HepG2 (cell line): ENCODE data around the gene UTS2R. TPM values are rescaled to one million over a fixed set of nuclear protein-coding genes. Genes with fewer than 3 reads are reported as not detected.

Source experiments
- ADNP ChIP-seq: sonication (generic); formaldehyde crosslinking; IDR thresholded peaks from 2 replicates; pipeline ENCODE4 v1.4.0; 2020; ENCODE audit warnings: missing genetic modification reagents
- CREB1 ChIP-seq, 2 experiments: fragments of 450-650 bp in 1 of 2; IDR thresholded peaks; 2 replicates each; pipeline ENCODE4 v1.6.1; 2016 to 2017; ENCODE audit warnings: control low read depth in 1 of 2, mild to moderate bottlenecking in 1 of 2, missing compliant biosample characterization in 1 of 2, missing genetic modification characterization in 1 of 2
- ERF ChIP-seq: IDR thresholded peaks from 2 replicates; pipeline ENCODE4 v1.6.1; 2018; ENCODE audit warnings: missing biosample characterization, missing genetic modification reagents
- FOXM1 ChIP-seq: sonication (generic); formaldehyde crosslinking; IDR thresholded peaks from 2 replicates; pipeline ENCODE4 v1.5.0; 2020; ENCODE audit warnings: missing genetic modification reagents
- GPN1 ChIP-seq: sonication (generic); formaldehyde crosslinking; IDR thresholded peaks from 2 replicates; pipeline ENCODE4 v1.5.1; 2020; ENCODE audit warnings: missing genetic modification reagents, borderline replicate concordance
- HMG20A ChIP-seq: IDR thresholded peaks from 2 replicates; pipeline ENCODE4 v1.6.1; 2016; ENCODE audit warnings: borderline replicate concordance
- NBN ChIP-seq: fragments of 450-650 bp; conservative IDR thresholded peaks from 2 replicates; pipeline ENCODE4 v1.6.1; 2017
- RFX1 ChIP-seq: fragments of 450-650 bp; IDR thresholded peaks from 2 replicates; pipeline ENCODE4 v1.6.1; 2017
- SALL1 ChIP-seq: sonication (generic); formaldehyde crosslinking; IDR thresholded peaks from 2 replicates; pipeline ENCODE4 v1.8.0; 2022; ENCODE audit warnings: mild to moderate bottlenecking, missing genetic modification reagents
- SAP130 ChIP-seq: IDR thresholded peaks from 2 replicates; pipeline ENCODE4 v1.6.1; 2016; ENCODE audit warnings: low read depth
- TP53 ChIP-seq: sonication (generic); formaldehyde crosslinking; conservative IDR thresholded peaks from 2 replicates; pipeline ENCODE4 v1.4.0; 2020; ENCODE audit warnings: missing genetic modification reagents
- YEATS4 ChIP-seq: sonication (generic); formaldehyde crosslinking; IDR thresholded peaks from 2 replicates; pipeline ENCODE4 v1.4.0; 2020; ENCODE audit warnings: missing genetic modification reagents, borderline replicate concordance
- ZBTB42 ChIP-seq: sonication (generic); formaldehyde crosslinking; IDR thresholded peaks from 2 replicates; pipeline ENCODE4 v1.5.0; 2020; ENCODE audit warnings: mild to moderate bottlenecking, missing genetic modification reagents
- ZBTB7B ChIP-seq: sonication (generic); formaldehyde crosslinking; IDR thresholded peaks from 2 replicates; pipeline ENCODE4 v1.4.0; 2020; ENCODE audit warnings: missing genetic modification reagents
- ZFP36L2 ChIP-seq: sonication (generic); formaldehyde crosslinking; IDR thresholded peaks from 2 replicates; pipeline ENCODE4 v1.4.0; 2020; ENCODE audit warnings: missing genetic modification reagents
- ZNF331 ChIP-seq: sonication (generic); formaldehyde crosslinking; IDR thresholded peaks from 2 replicates; pipeline ENCODE4 v1.4.0; 2020; ENCODE audit warnings: missing genetic modification reagents
- ZNF772 ChIP-seq: sonication (generic); formaldehyde crosslinking; IDR thresholded peaks from 2 replicates; pipeline ENCODE4 v1.5.0; 2020; ENCODE audit warnings: mild to moderate bottlenecking, missing genetic modification reagents
- polyA plus RNA-seq, 8 experiments: library from polyadenylated mRNA; depleted of rRNA in 3 of 8; stranded (reverse) in 7 of 8; unstranded in 1 of 8; fragments of >200 nt; fragmentation: Illumina TruSeq in 4 of 8; extraction: Trizol in 4 of 8; gene quantifications; 2 replicates each; pipeline versions ENCODE4 v1.2.1 to v1.2.3, GENCODE V29; 2011 to 2016; ENCODE audit warnings: low read depth in 4 of 8, missing spikeins in 1 of 8, mixed read lengths in 1 of 8; ENCODE audit not compliant: insufficient read depth in 1 of 8
- total RNA-seq, 5 experiments: library from RNA; depleted of rRNA; stranded (reverse); fragments of >200 nt; fragmentation: Illumina TruSeq; extraction: Trizol; gene quantifications; 2 replicates each; pipeline ENCODE4 v1.2.3, GENCODE V29; 2016; ENCODE audit warnings: low read depth in 1 of 5
- TF ChIP-seq, protein P1 (sequence below): sonication (generic); formaldehyde crosslinking; IDR thresholded peaks from 2 replicates; pipeline ENCODE4 v1.9.0; 2022; ENCODE audit warnings: low read depth, missing genetic modification reagents
- TF ChIP-seq, protein P2 (sequence below): IDR thresholded peaks from 2 replicates; pipeline ENCODE4 v1.6.1; 2016; ENCODE audit warnings: low read depth, borderline replicate concordance
- TF ChIP-seq, protein P3 (sequence below): sonication (generic); formaldehyde crosslinking; IDR thresholded peaks from 2 replicates; pipeline ENCODE4 v1.4.0; 2020; ENCODE audit warnings: low read depth, missing genetic modification reagents
- TF ChIP-seq, protein P4 (sequence below): IDR thresholded peaks from 2 replicates; pipeline ENCODE4 v1.6.1; 2018; ENCODE audit warnings: missing genetic modification reagents, mild to moderate bottlenecking, missing compliant biosample characterization
- TF ChIP-seq, protein P5 (sequence below): fragments of 450-650 bp; IDR thresholded peaks from 2 replicates; pipeline ENCODE4 v1.6.1; 2017
- TF ChIP-seq, protein P6 (sequence below): sonication (generic); formaldehyde crosslinking; IDR thresholded peaks from 2 replicates; pipeline ENCODE4 v1.4.0; 2020; ENCODE audit warnings: mild to moderate bottlenecking, missing genetic modification reagents

Gene UTS2R
- total and polyA plus RNA-seq, 2 of the 13 experiments (the other 11 are each of a cell fraction or from before 2014, with no cell fraction given), result 0.13 to 0.15 TPM

DNA sequence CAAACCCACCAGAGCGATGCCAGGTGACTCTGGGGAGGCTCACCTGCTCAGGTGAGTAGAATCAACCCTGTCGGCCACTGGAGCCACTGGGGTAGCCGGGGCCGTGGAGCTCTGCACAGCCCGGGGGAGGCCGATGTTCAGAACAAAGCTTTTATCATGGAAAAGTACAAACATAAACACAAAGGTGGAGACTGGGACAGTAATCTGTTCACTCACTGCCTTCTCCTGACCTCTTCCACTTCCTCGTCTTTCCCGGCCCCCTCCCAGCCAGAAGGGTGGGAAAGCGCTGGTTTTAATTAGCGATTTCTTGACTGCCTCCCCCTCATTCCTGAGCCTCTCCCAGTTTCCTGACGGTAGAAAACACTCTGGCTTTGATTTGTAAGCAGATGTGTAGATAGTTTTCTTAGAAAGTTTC lies 22.3 kb upstream of the UTS2R start (continued):
- TF ChIP-seq, protein P1, sequence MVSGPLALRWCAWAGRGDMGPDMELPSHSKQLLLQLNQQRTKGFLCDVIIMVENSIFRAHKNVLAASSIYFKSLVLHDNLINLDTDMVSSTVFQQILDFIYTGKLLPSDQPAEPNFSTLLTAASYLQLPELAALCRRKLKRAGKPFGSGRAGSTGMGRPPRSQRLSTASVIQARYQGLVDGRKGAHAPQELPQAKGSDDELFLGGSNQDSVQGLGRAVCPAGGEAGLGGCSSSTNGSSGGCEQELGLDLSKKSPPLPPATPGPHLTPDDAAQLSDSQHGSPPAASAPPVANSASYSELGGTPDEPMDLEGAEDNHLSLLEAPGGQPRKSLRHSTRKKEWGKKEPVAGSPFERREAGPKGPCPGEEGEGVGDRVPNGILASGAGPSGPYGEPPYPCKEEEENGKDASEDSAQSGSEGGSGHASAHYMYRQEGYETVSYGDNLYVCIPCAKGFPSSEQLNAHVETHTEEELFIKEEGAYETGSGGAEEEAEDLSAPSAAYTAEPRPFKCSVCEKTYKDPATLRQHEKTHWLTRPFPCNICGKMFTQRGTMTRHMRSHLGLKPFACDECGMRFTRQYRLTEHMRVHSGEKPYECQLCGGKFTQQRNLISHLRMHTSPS (CRISPR knock-in tag), result no peak
- TF ChIP-seq TP53 (CRISPR knock-in tag) (no peak), FOXM1 (CRISPR knock-in tag) (no peak), CREB1 (IDR thresholded peaks at IDR 0.05) (no peak), CREB1 (CRISPR knock-in tag; IDR thresholded peaks at IDR 0.05) (no peak), ZFP36L2 (no peak), SALL1 (CRISPR knock-in tag) (0 out of 2 replicates have a peak, but pooled peaks have one; percentile 24), ZNF331 (CRISPR knock-in tag) (0 out of 2 replicates have a peak, but pooled peaks have one; percentile 20), ADNP (no peak), HMG20A (CRISPR knock-in tag) (no peak), RFX1 (no peak), ZBTB7B (CRISPR knock-in tag) (0 out of 2 replicates have a peak, but pooled peaks have one; percentile 25), YEATS4 (CRISPR knock-in tag) (no peak), ZBTB42 (CRISPR knock-in tag) (no peak), NBN (no peak), GPN1 (no peak), SAP130 (peak; percentile 38; the same call in 1 of the 2 replicates), ERF (CRISPR knock-in tag) (0 out of 2 replicates have a peak, but pooled peaks have one; percentile 39), ZNF772 (CRISPR knock-in tag) (no peak)
- TF ChIP-seq, protein P2, sequence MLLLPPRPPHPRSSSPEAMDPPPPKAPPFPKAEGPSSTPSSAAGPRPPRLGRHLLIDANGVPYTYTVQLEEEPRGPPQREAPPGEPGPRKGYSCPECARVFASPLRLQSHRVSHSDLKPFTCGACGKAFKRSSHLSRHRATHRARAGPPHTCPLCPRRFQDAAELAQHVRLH (CRISPR knock-in tag), result no peak
- TF ChIP-seq, protein P3, sequence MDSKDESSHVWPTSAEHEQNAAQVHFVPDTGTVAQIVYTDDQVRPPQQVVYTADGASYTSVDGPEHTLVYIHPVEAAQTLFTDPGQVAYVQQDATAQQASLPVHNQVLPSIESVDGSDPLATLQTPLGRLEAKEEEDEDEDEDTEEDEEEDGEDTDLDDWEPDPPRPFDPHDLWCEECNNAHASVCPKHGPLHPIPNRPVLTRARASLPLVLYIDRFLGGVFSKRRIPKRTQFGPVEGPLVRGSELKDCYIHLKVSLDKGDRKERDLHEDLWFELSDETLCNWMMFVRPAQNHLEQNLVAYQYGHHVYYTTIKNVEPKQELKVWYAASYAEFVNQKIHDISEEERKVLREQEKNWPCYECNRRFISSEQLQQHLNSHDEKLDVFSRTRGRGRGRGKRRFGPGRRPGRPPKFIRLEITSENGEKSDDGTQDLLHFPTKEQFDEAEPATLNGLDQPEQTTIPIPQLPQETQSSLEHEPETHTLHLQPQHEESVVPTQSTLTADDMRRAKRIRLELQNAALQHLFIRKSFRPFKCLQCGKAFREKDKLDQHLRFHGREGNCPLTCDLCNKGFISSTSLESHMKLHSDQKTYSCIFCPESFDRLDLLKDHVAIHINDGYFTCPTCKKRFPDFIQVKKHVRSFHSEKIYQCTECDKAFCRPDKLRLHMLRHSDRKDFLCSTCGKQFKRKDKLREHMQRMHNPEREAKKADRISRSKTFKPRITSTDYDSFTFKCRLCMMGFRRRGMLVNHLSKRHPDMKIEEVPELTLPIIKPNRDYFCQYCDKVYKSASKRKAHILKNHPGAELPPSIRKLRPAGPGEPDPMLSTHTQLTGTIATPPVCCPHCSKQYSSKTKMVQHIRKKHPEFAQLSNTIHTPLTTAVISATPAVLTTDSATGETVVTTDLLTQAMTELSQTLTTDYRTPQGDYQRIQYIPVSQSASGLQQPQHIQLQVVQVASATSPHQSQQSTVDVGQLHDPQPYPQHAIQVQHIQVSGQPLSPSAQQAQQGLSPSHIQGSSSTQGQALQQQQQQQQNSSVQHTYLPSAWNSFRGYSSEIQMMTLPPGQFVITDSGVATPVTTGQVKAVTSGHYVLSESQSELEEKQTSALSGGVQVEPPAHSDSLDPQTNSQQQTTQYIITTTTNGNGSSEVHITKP (CRISPR knock-in tag), result no peak
- TF ChIP-seq, protein P4, sequence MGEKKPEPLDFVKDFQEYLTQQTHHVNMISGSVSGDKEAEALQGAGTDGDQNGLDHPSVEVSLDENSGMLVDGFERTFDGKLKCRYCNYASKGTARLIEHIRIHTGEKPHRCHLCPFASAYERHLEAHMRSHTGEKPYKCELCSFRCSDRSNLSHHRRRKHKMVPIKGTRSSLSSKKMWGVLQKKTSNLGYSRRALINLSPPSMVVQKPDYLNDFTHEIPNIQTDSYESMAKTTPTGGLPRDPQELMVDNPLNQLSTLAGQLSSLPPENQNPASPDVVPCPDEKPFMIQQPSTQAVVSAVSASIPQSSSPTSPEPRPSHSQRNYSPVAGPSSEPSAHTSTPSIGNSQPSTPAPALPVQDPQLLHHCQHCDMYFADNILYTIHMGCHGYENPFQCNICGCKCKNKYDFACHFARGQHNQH (CRISPR knock-in tag), result 0 out of 2 replicates have a peak, but pooled peaks have one; percentile 22
- TF ChIP-seq, protein P5, sequence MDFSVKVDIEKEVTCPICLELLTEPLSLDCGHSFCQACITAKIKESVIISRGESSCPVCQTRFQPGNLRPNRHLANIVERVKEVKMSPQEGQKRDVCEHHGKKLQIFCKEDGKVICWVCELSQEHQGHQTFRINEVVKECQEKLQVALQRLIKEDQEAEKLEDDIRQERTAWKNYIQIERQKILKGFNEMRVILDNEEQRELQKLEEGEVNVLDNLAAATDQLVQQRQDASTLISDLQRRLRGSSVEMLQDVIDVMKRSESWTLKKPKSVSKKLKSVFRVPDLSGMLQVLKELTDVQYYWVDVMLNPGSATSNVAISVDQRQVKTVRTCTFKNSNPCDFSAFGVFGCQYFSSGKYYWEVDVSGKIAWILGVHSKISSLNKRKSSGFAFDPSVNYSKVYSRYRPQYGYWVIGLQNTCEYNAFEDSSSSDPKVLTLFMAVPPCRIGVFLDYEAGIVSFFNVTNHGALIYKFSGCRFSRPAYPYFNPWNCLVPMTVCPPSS, result no peak
- TF ChIP-seq, protein P6, sequence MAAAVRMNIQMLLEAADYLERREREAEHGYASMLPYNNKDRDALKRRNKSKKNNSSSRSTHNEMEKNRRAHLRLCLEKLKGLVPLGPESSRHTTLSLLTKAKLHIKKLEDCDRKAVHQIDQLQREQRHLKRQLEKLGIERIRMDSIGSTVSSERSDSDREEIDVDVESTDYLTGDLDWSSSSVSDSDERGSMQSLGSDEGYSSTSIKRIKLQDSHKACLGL (CRISPR knock-in tag), result no peak
